ENCODE measurements around the gene CCR3.

CCR3 gene

DNA sequence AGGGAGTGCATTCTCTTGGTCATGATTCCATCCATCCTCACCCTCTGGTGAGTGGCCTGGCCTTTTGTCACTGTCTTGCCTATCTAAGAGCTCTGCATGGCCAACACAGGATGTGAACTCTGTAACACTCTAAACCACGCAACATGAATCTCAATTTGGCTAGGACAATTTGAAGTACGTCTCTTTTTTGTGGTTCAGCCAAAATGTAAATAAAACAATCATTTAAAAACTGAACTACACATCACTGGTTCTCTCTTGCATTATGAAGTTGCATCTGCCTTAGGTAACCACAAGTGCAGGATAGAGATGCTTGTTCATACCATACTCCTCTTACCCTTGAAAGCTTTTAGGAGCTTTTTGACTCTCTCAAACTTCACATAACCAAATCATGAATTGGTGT lies 27.3 kb downstream of the CCR3 start:
- TF ChIP-seq CTCF (IDR thresholded peaks at IDR 0.05; ENCODE audit: insufficient read depth, low read depth, low read length, missing control alignments) = no peak
- DNase-seq (ENCODE audit: low read depth) = no peak
- no peak overlapping the region for H3K4me3 ChIP-seq (ENCODE audit: low read length)

GRCh38 chr3:46270474-46270873 lies 28.2 kb downstream of the CCR3 start:
- no peak for DNase-seq (ENCODE audit: low read depth)
- TF ChIP-seq CTCF (IDR thresholded peaks at IDR 0.05; ENCODE audit: insufficient read depth, low read depth, low read length, missing control alignments) = no peak
- H3K4me3 ChIP-seq (ENCODE audit: low read length) = no peak overlapping the region

- TF ChIP-seq CTCF (IDR thresholded peaks at IDR 0.05; ENCODE audit: insufficient read depth, low read depth, low read length, missing control alignments) = no peak
- DNase-seq (ENCODE audit: low read depth) = no peak
- no peak overlapping the region for H3K4me3 ChIP-seq (ENCODE audit: low read length)
These were observed 29.0 kb downstream of the CCR3 start for GRCh38 chr3:46271209-46271745.

GRCh38 chr3:46272028-46272451 lies 29.8 kb downstream of the CCR3 start:
- DNase-seq (ENCODE audit: low read depth) = peak; percentile 75
- H3K4me3 ChIP-seq (ENCODE audit: low read length) = no peak overlapping the region
- no peak for TF ChIP-seq CTCF (IDR thresholded peaks at IDR 0.05; ENCODE audit: insufficient read depth, low read depth, low read length, missing control alignments)

DNA sequence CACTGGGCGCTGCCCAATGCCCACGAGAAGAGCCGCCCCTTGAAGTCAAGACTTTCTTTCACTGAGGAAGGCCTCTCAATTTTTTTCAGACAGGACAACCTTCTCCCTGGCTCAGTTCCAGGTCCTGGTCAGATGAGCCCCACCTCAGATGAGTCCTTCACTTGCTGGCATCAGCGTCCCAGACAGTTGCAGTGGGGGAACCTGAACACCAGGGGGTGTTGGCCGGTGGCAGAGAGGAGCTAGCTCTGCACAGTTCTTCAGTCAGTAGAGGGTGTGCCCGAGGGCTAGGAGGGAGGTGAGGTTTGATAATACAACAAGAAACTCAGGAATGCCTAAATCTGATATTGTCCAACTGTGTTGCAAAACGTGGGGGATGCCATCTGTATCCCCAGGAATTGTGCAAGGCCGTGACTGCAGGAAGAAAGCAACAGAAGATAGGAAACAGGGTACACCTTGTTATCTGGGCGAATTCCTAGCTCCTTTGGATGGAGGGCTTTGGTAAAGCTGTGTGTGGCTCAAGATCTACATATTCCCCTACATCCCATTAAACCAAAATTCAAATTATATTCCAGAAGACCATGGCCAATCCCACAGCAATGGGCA lies 34.3 kb downstream of the CCR3 start:
- DNase-seq (ENCODE audit: low read depth) = peak; percentile 67
- H3K4me3 ChIP-seq (ENCODE audit: low read length) = no peak overlapping the region
- peak; percentile 80 for TF ChIP-seq CTCF (IDR thresholded peaks at IDR 0.05; ENCODE audit: insufficient read depth, low read depth, low read length, missing control alignments)

GRCh38 chr3:46277476-46277875 lies 35.2 kb downstream of the CCR3 start:
- DNase-seq (ENCODE audit: low read depth) = no peak
- no peak for TF ChIP-seq CTCF (IDR thresholded peaks at IDR 0.05; ENCODE audit: insufficient read depth, low read depth, low read length, missing control alignments)
- no peak overlapping the region for H3K4me3 ChIP-seq (ENCODE audit: low read length)

Measured in epithelial cell of esophagus (primary cell).